Cerebellar nuclear complex (tissue), 1 donor: ENCODE measurements around the gene CARS1.

Source experiments
- DNase-seq, 2 experiments: peaks; one replicate each; lab custom pipeline; 2025; lab: John Stamatoyannopoulos, UW

The CARS1 gene

DNA sequence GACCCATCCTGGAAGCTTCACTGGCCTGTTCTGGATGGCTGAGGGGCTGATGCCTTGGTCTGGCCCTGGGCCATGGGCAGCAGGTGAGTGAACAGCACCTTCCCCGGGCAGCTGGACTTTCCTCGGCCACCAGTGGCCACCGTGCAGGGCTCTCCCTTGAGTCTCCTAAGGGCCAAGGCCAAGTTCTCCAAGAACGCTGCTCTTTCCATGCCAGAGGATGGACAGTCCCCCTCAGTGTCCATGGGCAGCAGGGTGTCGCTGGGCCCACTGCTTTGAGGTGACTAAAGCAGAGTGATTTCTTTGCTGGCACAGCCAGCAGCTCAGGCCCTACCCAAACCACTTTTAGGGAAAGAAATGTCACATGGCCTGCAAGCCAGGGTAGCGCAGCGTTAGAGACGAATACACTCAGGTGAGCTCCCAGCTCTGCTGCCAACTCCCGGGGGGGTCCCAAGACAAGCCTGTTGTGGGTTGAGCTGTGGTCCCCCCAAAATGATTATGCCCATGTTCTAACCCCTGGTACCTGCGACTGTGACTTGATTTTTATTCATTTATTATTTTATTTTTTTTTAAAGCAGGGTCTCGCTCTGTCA is 3.3 kb upstream of the CARS1 start:
- no peak for DNase-seq

DNA sequence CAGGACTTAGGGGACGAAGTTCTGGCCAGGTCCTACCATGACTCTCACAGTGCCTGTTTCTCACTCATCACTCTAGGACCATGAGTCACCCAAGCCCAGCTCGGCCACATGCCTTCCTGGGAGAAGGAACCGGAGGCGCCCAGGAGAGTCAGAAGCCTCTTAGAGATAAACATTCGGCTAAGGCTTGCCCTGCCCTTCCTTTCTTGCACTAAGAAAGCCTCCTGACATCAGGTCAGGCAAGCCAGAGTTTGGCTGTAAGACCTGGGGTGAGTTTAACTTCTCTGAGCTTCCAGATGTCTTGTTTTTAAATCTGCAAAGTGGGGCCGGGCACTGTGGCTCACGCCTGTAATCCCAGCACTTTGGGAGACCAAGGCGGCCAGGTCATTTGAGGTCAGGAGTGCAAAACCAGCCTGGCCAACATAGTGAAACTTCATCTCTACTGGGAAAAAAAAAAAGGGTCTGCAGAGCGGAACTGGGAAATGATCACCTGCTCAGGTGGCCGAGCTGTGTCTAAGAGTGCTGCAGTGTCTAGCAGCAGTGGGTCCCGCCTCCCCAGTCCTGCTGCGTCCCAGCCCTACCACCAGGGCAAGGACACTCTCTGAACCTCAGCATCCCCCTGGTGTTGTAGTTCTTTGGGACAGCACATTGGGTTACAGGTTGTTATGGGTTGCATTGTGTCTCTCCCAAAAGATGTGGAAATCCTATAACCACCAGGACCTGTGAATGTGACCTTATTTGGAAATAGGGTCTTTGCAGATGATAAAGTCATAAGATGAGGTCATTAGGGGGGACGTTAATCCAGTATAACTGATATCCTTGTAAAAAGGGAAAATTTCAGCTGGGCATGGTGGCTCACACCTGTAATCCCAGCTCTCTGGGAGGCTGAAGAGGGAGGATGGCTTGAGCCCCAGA is 1.8 kb upstream of the CARS1 start:
- DNase-seq = no peak

DNA sequence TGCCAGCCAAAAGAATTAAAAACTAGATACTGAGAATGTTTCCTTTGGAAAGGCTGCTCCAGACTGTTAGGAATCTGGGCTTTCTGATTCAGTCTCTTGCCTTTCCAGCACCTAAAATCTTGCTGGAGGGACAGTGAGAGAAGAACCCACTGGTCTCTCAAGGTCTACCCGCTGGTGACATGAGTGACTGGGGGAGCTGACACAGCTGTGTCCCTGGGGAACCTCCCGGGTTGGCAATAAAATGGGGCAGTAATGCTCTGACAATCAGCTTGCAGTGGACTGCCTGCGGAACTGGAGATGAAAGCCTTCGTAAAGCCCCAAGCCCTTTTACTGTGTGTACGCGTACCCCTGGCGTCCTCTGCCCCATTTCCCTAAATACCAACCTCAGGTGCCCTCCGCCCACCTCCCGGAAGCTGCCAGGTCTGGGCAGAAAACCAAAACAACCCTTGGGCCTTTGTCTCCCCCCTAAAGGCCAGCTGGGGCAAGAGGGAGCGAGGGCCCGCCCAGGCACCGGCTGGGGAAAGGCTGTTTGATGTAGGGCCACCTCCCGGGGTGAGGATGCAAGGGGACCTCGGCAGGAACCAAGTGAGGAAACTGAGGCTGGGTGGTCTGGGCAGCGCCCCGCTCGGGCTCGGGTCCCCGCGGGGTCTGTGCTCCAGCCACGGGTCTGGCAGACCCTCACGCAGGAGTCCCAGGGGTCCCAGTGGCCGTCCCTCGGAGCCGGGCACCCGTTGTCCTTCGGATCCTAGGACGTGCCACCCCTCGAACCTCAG is 741 bp downstream of the CARS1 start:
- DNase-seq = no peak

DNA sequence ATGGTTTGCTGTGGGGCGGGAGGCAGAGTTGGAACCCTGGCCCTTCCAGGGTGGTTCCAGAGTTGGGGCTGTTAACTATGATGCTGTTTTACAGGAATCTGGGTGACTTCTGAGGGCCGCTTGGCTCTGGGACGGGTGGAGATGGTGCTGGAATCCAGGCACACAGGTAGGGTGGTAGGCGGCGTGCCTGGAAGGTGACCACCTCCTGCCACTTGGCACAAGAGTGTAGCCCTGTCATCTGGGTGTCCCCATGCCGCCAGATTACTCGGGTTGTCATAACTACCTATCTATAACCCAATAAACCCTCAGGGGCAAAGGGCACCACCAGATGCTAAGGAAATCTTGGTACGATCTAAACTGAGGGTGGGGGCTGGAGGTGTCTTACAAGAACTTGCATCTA is 1.3 kb downstream of the CARS1 start:
- no peak for DNase-seq

DNA sequence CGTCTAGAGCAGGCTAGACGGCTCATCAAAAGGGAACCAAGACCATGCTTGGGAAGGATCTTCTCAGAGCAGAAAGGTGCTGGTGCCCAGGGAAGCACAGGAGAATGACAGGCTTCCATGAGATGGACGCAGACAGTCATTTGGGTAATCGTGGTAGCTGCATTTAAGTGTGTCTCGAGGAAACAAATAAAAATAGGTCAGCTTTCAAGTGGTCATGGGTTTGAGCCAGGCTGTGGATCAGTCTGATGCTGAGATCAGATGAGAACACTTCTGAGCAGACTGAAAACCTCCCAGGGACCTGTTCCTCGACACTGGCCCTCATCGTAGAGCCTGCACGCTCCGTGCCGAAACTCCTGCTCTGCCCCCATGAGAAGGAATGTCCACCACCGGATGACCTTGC is 4.7 kb downstream of the CARS1 start:
- DNase-seq = no peak

DNA sequence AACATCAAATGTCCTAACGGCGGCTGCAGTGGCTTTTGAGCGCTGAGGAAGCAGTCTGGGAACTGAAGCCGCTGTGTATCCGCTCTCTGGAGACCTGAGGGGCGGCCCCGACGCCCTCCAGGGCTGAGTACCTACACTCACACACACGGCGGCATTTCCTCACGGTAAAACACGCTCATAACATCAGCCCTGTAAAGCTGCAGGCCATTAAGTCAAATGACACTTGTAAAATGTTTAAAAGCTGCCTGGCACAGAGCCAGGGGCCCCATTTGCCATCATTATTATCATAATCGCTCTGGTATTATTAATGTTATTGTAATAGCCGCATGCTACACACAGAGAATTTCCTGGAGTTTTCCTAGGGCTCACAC is 5.1 kb downstream of the CARS1 start:
- DNase-seq = no peak

DNA sequence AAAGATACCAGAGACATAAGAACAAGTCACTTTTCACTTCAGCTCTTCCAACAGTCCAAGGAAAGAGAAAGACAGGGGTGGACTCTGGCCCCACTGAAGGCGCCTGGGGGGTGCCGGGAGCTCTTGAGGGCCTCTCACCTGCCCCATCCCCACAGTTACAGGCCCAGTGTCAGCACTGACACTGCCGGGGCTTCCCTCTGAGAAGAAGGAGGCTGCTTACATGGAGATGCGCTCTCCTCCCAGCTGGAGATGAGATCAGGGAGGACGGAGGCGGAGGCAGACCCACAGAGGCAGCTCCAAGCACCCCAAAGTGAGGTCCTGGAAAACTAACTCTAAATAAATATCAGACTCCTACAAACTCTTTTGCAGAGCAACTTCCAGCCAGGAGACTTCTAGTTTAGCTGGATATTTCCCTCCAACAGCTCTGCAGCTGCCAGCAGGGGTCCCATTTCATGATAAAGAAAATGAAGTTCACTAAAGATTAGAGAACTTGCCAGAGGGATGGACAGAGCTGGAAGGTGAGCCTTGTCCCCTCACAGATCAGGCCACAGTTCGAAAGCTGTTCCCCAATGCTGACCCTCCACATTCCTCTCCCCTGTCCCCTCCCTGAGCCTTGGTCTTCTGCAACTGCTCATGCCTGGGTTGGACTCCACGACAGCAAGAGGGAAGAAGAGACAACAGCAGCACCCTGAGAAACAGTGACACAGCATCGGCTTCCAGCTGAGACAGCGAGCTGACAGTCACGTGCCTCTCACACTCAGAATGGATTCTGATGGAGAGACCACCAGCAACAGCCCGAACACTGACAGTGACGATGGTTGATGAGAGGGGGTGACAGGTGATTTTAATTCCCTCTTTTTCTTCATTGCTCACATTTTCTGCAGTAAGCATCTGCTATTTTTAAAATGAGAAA is 5.8 kb downstream of the CARS1 start:
- DNase-seq = no peak

DNA sequence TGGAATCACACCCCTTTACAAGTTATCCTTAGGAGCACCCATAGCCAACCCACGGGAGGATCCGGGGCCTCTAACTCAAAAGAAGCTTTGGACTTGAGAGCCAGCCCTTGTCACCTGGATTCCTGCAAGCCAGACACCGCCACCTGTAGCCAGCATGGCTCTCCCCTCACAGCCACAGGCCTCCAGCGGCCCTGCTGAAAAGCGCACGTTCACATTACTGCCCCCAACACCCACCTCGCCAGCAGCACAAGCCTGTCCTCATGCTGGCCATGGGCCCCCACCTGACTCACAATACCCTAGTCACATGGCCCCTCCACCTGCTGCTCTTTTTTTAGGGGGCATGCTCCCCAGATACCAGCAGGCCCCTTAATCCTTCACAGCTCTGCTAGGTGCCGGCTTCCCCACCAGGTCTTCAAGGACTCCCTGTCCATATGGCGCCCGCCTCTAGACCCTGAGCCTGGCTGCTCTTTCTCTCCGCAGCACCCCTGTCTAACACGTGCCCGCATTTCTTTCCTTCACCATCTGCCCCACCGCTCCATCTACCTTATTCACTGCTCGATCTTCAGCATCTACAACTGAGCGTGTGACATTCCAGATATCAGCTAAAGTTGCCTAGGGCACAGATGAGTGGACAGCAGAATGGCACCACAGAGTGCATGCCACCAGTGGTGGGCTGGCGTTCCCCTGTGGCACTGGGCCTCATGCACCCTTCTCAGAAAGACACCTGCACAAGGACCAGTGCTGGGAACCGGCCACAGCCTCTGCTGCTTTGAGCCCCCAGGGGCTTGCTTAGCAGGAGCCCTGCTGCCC is 6.6 kb downstream of the CARS1 start:
- DNase-seq = no peak

DNA sequence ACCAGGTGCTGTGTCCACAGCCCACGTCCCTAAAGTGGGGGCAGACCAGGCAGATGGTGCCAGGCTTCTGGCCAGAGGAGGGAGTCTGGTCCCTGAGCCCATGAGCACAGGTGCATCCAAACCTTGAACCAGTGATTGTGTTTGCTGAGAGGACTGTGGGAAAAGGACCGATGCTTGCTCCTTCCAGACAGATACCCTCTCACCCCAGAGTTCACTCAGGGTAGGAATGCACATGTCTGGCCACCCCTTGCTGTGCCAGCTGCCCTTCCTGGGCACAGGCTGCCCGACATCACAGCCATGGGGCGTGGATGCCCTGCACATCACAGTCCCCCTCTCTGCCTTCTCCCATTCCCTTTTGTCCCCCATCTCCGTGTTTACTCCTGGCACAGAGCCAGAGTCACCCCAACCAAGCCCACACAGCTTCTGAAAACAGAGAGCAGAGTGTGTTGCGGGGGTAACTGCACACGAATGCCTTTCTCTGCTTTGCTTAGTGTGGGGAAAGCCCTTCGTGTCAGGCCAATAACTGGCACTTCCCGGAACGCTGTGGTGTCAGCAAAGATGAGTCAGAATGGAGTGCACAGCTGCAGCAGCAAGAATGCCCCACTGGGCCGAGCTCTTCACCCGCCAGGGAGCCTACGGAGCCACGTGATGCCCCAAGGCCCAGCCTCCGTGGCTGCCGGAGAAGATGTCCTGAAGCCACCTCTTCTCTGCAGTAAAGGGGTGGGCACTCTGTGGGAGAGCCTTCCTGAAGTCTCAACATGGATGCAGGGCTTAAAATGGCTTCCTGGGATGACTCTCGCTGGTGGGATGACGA is 7.6 kb downstream of the CARS1 start:
- no peak for DNase-seq

DNA sequence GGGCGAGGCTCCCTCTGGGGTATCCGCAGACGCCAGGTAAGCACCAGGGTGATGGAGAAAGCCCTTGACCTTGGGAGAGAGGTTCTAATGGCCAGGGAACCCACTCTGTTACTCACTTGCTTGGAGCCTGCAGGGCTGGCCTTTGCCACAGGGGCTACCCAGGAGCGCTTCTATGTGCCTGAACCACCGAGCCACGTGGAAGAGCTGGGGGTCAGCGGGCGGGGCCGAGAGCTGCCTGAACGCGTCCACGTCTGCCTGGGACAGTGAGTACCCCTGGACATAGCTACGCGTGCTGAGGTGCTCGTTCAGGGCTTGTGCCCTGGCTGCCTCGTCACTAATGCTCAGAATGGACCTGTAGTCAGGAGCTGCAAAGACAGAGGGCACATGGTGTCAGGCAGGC is 9.6 kb downstream of the CARS1 start:
- no peak for DNase-seq

DNA sequence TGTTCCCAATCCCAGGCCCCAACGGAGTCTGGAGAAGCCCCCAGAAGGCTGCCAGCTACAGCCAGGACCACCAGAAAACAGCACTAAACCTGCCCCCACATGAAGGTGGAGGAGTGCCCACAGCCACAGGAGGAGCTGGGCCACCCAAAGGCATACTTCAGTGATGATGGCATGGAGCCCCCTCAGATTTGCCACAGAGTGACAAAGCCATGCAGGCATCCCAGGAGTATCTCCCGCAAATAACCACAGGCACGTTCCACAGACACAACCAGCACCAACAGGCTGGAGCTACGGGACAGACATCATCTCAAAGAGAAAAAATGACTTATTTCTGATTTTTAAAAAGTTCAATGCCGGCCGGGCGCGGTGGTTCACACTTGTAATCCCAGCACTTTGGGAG is 10.6 kb downstream of the CARS1 start:
- no peak for DNase-seq

DNA sequence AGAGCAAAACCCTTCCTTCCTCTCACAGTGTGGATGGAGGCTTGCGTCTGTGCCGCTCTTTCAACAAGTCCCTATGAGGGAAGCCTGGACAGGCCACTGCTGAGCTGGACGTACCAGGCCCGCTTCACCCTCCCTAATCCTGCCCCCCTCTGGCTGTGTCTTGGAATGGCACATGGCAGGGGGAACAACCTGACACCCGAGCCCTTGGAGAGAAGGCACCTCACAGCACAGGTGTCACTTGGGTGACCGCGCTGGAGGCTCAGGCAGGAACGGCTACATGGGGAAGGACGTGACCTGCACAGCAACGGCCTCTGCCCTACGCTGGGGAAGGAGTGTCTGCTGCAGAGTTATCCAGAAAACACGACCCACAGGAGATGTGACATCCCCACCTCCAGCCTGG is 11.0 kb downstream of the CARS1 start:
- DNase-seq = no peak

DNA sequence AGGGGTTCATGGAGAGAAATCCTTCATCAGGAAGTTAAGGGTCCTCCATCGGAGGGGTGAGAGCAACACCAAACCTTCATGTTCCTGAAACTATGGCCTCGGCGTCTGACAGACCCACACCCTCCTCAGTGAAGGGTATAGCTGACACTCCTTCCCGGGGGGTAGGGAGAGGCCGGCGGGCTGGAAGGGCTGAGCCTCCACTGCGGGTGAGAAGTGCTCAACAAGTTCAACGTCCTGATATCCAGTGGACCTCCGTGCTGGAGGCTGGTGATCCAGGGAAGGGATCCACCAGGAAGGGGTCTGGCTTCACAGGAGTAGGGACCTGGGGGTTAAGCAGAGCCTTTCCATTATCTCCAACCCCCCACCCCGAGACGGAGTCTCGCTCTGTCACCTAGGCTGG is 12.3 kb downstream of the CARS1 start:
- DNase-seq = no peak

DNA sequence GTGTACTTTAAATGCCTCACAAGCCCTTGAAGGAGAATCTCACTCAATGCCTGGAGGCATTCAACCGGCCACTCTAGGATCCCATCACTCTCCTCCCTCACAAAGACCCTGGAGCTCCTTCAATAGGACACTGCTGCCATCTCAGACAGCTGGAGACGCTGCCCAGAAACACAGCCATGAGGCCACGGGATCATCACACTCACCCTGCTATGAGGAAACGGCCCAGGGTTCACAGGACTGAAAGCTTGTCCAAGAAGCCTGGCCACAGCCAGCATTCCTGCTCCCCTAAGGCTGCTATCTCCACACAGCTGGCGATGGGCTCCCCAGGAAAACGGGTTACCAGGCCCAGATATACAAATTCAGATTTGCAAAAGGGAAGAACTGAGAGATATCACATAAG is 13.2 kb downstream of the CARS1 start:
- DNase-seq = no peak

DNA sequence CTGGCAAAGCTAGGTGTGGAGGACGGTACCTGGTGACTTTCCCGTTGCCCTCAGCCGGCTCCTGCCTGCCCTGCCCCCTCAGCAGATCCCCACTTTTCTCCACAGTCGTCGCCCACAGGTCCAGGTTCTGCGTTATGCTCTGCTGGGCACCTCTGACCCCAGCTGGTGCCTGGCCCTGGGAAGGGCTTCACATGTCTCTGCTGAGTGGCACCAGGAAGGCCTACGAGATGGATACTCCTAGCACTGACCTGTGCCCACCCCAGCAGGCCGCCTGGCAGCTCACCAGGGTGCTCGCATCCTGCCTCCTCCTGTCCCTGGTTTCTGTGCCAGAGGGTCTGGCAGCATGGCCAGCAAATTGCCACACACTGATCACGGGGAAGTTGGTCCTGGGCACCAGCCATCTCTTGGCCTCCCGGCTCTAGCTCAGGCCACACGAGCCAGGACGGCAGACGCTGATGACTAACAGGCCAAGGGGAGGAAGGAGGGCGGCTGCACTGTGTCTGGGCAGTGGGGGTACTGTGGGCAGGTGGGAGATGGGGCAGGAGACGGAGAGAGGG is 13.8 kb downstream of the CARS1 start:
- DNase-seq = peak; percentile 66 to 78

DNA sequence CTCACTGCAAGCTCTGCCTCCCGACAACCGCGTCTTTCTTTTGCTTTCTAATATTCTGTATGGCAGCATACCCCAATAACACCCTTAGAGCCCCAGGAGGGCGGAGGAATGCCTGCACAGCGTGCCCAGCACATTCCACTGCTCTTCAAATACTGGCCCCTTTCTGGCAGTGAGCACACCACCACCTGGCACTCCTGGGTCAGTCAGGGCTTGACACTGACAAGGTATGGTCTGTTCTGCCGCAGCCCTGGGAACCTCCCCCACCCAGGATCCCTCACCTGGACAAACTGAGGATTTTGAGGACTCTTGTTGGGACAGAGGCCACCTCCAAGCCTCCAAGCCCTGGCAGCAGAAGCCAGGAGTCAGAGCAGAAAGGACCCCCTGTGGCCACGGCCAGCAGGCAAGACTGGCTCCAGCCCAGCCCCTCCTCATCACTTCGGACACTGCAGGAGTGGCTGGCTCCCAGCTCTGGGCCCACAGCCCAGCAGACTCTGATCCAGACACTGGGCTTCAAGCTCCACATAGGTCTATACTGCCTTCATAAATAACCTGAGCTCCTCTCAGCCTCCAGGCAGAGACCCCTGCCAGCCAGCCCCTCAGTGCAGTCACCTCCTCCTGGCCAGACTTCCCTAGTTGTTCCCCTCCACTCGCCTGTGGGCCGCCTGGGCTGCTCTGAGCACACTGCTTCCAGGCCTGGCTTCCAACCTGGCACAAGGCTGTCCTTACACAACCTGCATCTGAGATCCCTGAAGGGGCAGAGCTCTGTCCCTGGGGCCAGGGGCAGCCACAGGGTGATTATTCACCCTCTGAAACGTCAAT is 14.5 kb downstream of the CARS1 start:
- peak in 1 of 2 experiments; percentile 62 for DNase-seq

DNA sequence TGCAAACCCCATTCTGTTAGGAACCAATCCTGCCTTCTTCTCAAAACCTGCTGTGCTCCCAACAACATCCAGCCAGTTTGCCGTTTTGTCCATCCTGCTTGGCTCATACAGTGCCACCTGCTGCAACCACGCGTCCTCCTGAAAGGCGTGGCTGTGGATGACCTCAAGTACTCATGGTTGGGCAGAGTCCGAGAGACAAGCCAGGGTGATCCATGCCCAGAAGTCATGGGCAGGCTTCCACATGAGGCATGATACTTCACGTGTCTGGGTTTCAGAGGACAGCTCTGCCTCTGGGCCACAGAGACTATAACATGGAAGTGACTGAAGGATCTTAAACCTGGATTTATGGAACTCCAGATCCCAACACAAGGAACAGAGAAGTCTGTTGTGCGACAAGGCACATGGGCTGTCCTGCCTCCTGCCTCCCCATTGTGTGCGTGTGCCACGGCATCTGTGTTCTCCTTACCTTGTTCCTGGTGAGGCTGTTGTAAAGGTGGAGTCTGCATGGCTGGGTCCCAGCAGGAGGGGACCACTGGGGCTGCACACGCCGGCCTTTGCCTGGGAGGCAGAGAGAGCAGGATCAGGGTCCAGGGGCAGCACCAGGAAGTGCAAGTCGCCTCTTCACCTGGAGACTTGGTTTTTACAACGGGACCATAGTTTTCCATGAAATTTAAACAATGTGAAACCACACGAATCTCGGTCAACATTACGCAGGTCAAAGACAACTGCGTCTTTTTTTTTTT is 15.4 kb downstream of the CARS1 start:
- DNase-seq = no peak

DNA sequence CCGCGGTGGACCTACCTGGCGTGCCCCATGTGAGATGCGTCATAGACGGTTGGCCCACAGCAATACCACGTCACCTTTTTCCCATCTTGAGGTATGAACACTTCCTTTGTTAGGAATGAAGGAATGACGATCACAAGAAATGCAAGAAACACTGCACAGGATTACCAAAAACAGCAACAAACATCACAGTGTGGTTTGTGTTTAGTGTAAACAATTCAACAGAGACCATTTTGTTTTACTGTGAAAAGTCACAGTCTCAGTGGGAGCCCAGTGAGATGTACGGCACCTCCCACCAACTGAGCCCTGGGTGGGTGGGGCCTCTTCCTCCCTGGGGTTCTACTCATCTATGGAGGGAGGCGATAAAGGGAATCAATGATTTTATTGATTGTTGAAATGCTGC is 16.3 kb downstream of the CARS1 start:
- DNase-seq = no peak
